MCF 10A (cell line): ENCODE data around the gene PHACTR3. TPM values are rescaled to one million over a fixed set of nuclear protein-coding genes. Genes with fewer than 3 reads are reported as not detected.

Experiments
- BruUV-seq: library from RNA; stranded (reverse); fragments of 400-500 nt; replicated peaks from 2 replicates; lab custom pipeline; 2021; lab: Mats Ljungman, UMichigan
- CTCF ChIA-PET: fragments of 300-600 bp; sonication (Branson Sonifier 250); formaldehyde crosslinking; extraction: SDS; loops from one replicate; lab custom pipeline; 2021; ENCODE audit warnings: antibody characterized with exemption, inconsistent platforms; lab: Yijun Ruan, JAX
- POLR2A ChIA-PET: fragments of 300-600, 350-650 bp; sonication (Branson Sonifier 250); formaldehyde crosslinking; extraction: SDS; loops from one replicate; lab custom pipeline; 2020; ENCODE audit warnings: antibody characterized with exemption, inconsistent platforms; lab: Yijun Ruan, JAX
- DNase-seq: peaks from one replicate; pipeline ENCODE4 v3.0.0-alpha.2; 2018; ENCODE audit not compliant: unreplicated experiment
- H3K27ac Mint-ChIP-seq: one replicate; pipeline ENCODE4 v1.8.0; 2022; ENCODE audit warnings: mild to moderate bottlenecking, low read depth, mixed read lengths; ENCODE audit not compliant: unreplicated experiment
- H3K27me3 Mint-ChIP-seq: one replicate; pipeline ENCODE4 v1.8.0; 2022; ENCODE audit warnings: mixed read lengths; ENCODE audit not compliant: insufficient read depth, unreplicated experiment
- H3K36me3 Mint-ChIP-seq: one replicate; pipeline ENCODE4 v1.8.0; 2022; ENCODE audit warnings: mild to moderate bottlenecking, moderate library complexity, mixed read lengths; ENCODE audit not compliant: insufficient read depth, unreplicated experiment
- H3K4me1 Mint-ChIP-seq: one replicate; pipeline ENCODE4 v1.8.0; 2022; ENCODE audit warnings: mixed read lengths; ENCODE audit not compliant: insufficient read depth, unreplicated experiment
- H3K4me3 Mint-ChIP-seq: one replicate; pipeline ENCODE4 v1.8.0; 2022; ENCODE audit warnings: mild to moderate bottlenecking, moderate library complexity, mixed read lengths; ENCODE audit not compliant: unreplicated experiment
- H3K9me3 Mint-ChIP-seq: one replicate; pipeline ENCODE4 v1.8.0; 2022; ENCODE audit warnings: mixed read lengths; ENCODE audit not compliant: unreplicated experiment
- CTCF ChIP-seq: fragments of 200-600 bp; IDR thresholded peaks from one replicate; pipeline ENCODE4 v1.8.0; 2022; ENCODE audit warnings: antibody characterized with exemption, mild to moderate bottlenecking; ENCODE audit not compliant: unreplicated experiment
- intact Hi-C: fragments of 100-400 bp; cut with micrococcal nuclease; formaldehyde crosslinking; loops from 2 replicates; pipeline ENCODE4 v1.14.1; 2022
- total RNA-seq: library from RNA; stranded (reverse); gene quantifications from 2 replicates; pipeline ENCODE4 v1.2.3, GENCODE V29; 2022

PHACTR3 gene
- total RNA-seq, 1 experiment from 2014 or later, result 22.8 TPM

GRCh38 chr20:59800309-59800708 lies 196.0 kb downstream of the PHACTR3 start:
- no peaks in the 10 kb centered on the region for H3K4me1 Mint-ChIP-seq
- intact Hi-C loops, result no loop called here
- H3K27me3 Mint-ChIP-seq, result no peaks in the 10 kb centered on the region
- DNase-seq, result no peak
- TF ChIP-seq CTCF, result no peak
- H3K4me3 Mint-ChIP-seq, result no peak overlapping the region
- no peaks in the 10 kb centered on the region for H3K36me3 Mint-ChIP-seq
- ChIA-PET POLR2A (interaction anchor here (1.9 kb wide), 1 partner anchor 36 kb away, joined by 8 read pairs; no protein-coding TSS in a partner anchor), CTCF (interaction anchor here (0.6 to 1.3 kb wide), 3 partner anchors 17 to 39 kb away, joined by 3 to 5 read pairs (median 3); no protein-coding TSS in a partner anchor)
- no TSS peak for BruUV-seq
- no peak overlapping the region for H3K27ac Mint-ChIP-seq
- H3K9me3 Mint-ChIP-seq, result peaks cover 45% of the 10 kb centered on the region

GRCh38 chr20:59802018-59802417 lies 197.7 kb downstream of the PHACTR3 start:
- Mint-ChIP-seq H3K4me3 (no peak overlapping the region), H3K27ac (no peak overlapping the region), H3K9me3 (peaks cover 31% of the 10 kb centered on the region), H3K36me3 (no peaks in the 10 kb centered on the region), H3K27me3 (no peaks in the 10 kb centered on the region), H3K4me1 (no peaks in the 10 kb centered on the region)
- DNase-seq, result no peak
- intact Hi-C loops, result no loop called here
- CTCF ChIA-PET, result interaction anchor here (0.7 to 1.8 kb wide), 6 partner anchors 12 to 50 kb away, joined by 3 to 10 read pairs (median 4); no protein-coding TSS in a partner anchor
- BruUV-seq, result no TSS peak
- no peak for TF ChIP-seq CTCF
- POLR2A ChIA-PET, result interaction anchor here (0.9 to 1.9 kb wide), 3 partner anchors 24 to 48 kb away, joined by 3 to 8 read pairs (median 3); no protein-coding TSS in a partner anchor

GRCh38 chr20:59802471-59803221 lies 198.3 kb downstream of the PHACTR3 start:
- no peaks in the 10 kb centered on the region for H3K27me3 Mint-ChIP-seq
- no peaks in the 10 kb centered on the region for H3K36me3 Mint-ChIP-seq
- no peak overlapping the region for H3K4me3 Mint-ChIP-seq
- CTCF ChIA-PET, result interaction anchor here (1.1 to 1.8 kb wide), 4 partner anchors 19 to 49 kb away, joined by 3 to 4 read pairs (median 4); no protein-coding TSS in a partner anchor
- TF ChIP-seq CTCF, result no peak
- POLR2A ChIA-PET, result interaction anchor here (0.9 to 1.4 kb wide), 2 partner anchors 23 to 47 kb away, joined by 3 read pairs; no protein-coding TSS in a partner anchor
- intact Hi-C loops, result no loop called here
- no TSS peak for BruUV-seq
- no peak for DNase-seq
- H3K27ac Mint-ChIP-seq, result no peak overlapping the region
- H3K9me3 Mint-ChIP-seq, result peaks cover 28% of the 10 kb centered on the region
- H3K4me1 Mint-ChIP-seq, result no peaks in the 10 kb centered on the region

- ChIA-PET POLR2A (no interaction called here), CTCF (interaction anchor here (0.9 to 1.6 kb wide), 4 partner anchors 11 to 22 kb away, joined by 3 to 6 read pairs (median 3); no protein-coding TSS in a partner anchor)
- intact Hi-C loops, result no loop called here
- no peak for DNase-seq
- Mint-ChIP-seq H3K27me3 (no peaks in the 10 kb centered on the region), H3K36me3 (no peaks in the 10 kb centered on the region), H3K27ac (no peak overlapping the region), H3K4me3 (no peak overlapping the region), H3K9me3 (peaks cover 21% of the 10 kb centered on the region), H3K4me1 (no peaks in the 10 kb centered on the region)
- BruUV-seq, result no TSS peak
- TF ChIP-seq CTCF, result no peak
Measured at GRCh38 chr20:59804347-59804746, 200.0 kb downstream of the PHACTR3 start.
